Colonic mucosa (tissue), 4 donors: ENCODE measurements around the gene MRPL1. TPM values are rescaled to one million over a fixed set of nuclear protein-coding genes. Genes with fewer than 3 reads are reported as not detected.

ENCODE experiments used
- DNase-seq: peaks from one replicate; pipeline ENCODE4 v3.0.0-alpha.2; 2020
- H3K27ac ChIP-seq: fragments of 200-600 bp; one replicate; pipeline ENCODE4 v1.8.0; 2021
- H3K27me3 ChIP-seq: fragments of 200-600 bp; one replicate; pipeline ENCODE4 v1.8.0; 2021
- H3K36me3 ChIP-seq: fragments of 200-600 bp; one replicate; pipeline ENCODE4 v1.8.0; 2021
- H3K4me1 ChIP-seq: fragments of 200-600 bp; one replicate; pipeline ENCODE4 v1.8.0; 2021; ENCODE audit warnings: mild to moderate bottlenecking
- H3K4me3 ChIP-seq: fragments of 200-600 bp; one replicate; pipeline ENCODE4 v1.8.0; 2021
- H3K9ac ChIP-seq, 2 donors: one replicate each; pipeline ENCODE4 v1.7.0; 2013; ENCODE audit warnings: control low read depth in 2 of 2, low read depth in 2 of 2, low read length in 2 of 2
- H3K9me3 ChIP-seq: fragments of 200-600 bp; one replicate; pipeline ENCODE4 v1.8.0; 2021
- CTCF ChIP-seq: fragments of 200-600 bp; IDR thresholded peaks from one replicate; pipeline ENCODE4 v1.8.0; 2022; ENCODE audit warnings: antibody characterized with exemption, mild to moderate bottlenecking
- intact Hi-C: fragments of 100-400 bp; cut with DNase I; formaldehyde crosslinking; loops from one replicate; pipeline ENCODE4 v1.14.1; 2022
- total RNA-seq, 2 donors: library from RNA; stranded (reverse); fragmentation: NEBNext Ultra II Directional in 1 of 2; extraction: Animal tissue kit (Norgen Biotek cat#: 25700) in 1 of 2; gene quantifications; one replicate each; pipeline ENCODE4 v1.2.1, GENCODE V29; 2021
- donor health status: healthy.
- donor health status: DM: no; HTN: no; CAD: no.
- donor health status: DM: no; HTN: no; CAD: no.

The MRPL1 gene
- total RNA-seq, 2 donors from 2014 or later: 37.2 to 42.3 TPM

GRCh38 chr4:77905651-77906263 lies 43.1 kb downstream of the MRPL1 start:
- Histone ChIP-seq H3K4me1 (no peaks in the 10 kb centered on the region), H3K27ac (no peak overlapping the region), H3K4me3 (no peak overlapping the region), H3K9ac (no peak overlapping the region), H3K9me3 (no peaks in the 10 kb centered on the region), H3K36me3 (no peaks in the 10 kb centered on the region), H3K27me3 (no peaks in the 10 kb centered on the region)
- no peak for DNase-seq
- TF ChIP-seq CTCF: no peak
- intact Hi-C loops: no loop called here

GRCh38 chr4:77910676-77911075 lies 48.0 kb downstream of the MRPL1 start:
- intact Hi-C loops: no loop called here
- Histone ChIP-seq H3K4me3 (no peak overlapping the region), H3K9me3 (no peaks in the 10 kb centered on the region), H3K27ac (no peak overlapping the region), H3K4me1 (no peaks in the 10 kb centered on the region), H3K36me3 (no peaks in the 10 kb centered on the region), H3K9ac (no peak overlapping the region), H3K27me3 (no peaks in the 10 kb centered on the region)
- no peak for TF ChIP-seq CTCF
- no peak for DNase-seq

- TF ChIP-seq CTCF: no peak
- no peak overlapping the region for H3K9ac ChIP-seq
- intact Hi-C loops: no loop called here
- no peaks in the 10 kb centered on the region for H3K9me3 ChIP-seq
- H3K4me3 ChIP-seq: no peak overlapping the region
- no peaks in the 10 kb centered on the region for H3K27me3 ChIP-seq
- no peaks in the 10 kb centered on the region for H3K4me1 ChIP-seq
- no peak overlapping the region for H3K27ac ChIP-seq
- no peak for DNase-seq
- no peaks in the 10 kb centered on the region for H3K36me3 ChIP-seq
Measured at GRCh38 chr4:77911091-77911490, 48.5 kb downstream of the MRPL1 start.

- no peak overlapping the region for H3K4me3 ChIP-seq
Measured at GRCh38 chr4:77911842-77912450, 49.3 kb downstream of the MRPL1 start.

GRCh38 chr4:77913348-77913747 lies 50.7 kb downstream of the MRPL1 start:
- Histone ChIP-seq H3K27me3 (no peaks in the 10 kb centered on the region), H3K27ac (no peak overlapping the region), H3K36me3 (no peaks in the 10 kb centered on the region), H3K4me3 (no peak overlapping the region), H3K9ac (no peak overlapping the region), H3K4me1 (no peaks in the 10 kb centered on the region), H3K9me3 (no peaks in the 10 kb centered on the region)
- intact Hi-C loops: no loop called here
- no peak for DNase-seq
- no peak for TF ChIP-seq CTCF

More at GRCh38 chr4:77911842-77912450, 49.3 kb downstream of the MRPL1 start:
- no peak for DNase-seq
- H3K4me1 ChIP-seq: no peaks in the 10 kb centered on the region
- TF ChIP-seq CTCF: no peak
- no peaks in the 10 kb centered on the region for H3K27me3 ChIP-seq
- no peaks in the 10 kb centered on the region for H3K9me3 ChIP-seq
- H3K9ac ChIP-seq: no peak overlapping the region
- H3K36me3 ChIP-seq: no peaks in the 10 kb centered on the region
- intact Hi-C loops: no loop called here
- H3K27ac ChIP-seq: no peak overlapping the region
